Brain pericyte (primary cell): ENCODE data around the gene UQCC2.

Source experiments
- DNase-seq: peaks from one replicate; pipeline ENCODE4 v3.0.0-alpha.2; 2012; ENCODE audit warnings: low read depth, low spot score

The UQCC2 gene

GRCh38 chr6:33744001-33744848 is 32.7 kb upstream of the UQCC2 start:
- no peak for DNase-seq

GRCh38 chr6:33742837-33743236 is 31.3 kb upstream of the UQCC2 start:
- no peak for DNase-seq

GRCh38 chr6:33742092-33742491 is 30.6 kb upstream of the UQCC2 start:
- DNase-seq: no peak

GRCh38 chr6:33740794-33741193 is 29.3 kb upstream of the UQCC2 start:
- DNase-seq: no peak

- no peak for DNase-seq
Measured at GRCh38 chr6:33740204-33740608, 28.7 kb upstream of the UQCC2 start.

GRCh38 chr6:33739571-33739970 is 28.1 kb upstream of the UQCC2 start:
- no peak for DNase-seq

GRCh38 chr6:33738879-33739278 is 27.4 kb upstream of the UQCC2 start:
- DNase-seq: no peak

- no peak for DNase-seq
Measured at GRCh38 chr6:33738153-33738552, 26.7 kb upstream of the UQCC2 start.

- no peak for DNase-seq
Measured at GRCh38 chr6:33737267-33738026, 25.9 kb upstream of the UQCC2 start.

GRCh38 chr6:33735216-33735615 is 23.7 kb upstream of the UQCC2 start:
- DNase-seq: no peak

- DNase-seq: no peak
Measured at GRCh38 chr6:33733709-33734007, 22.2 kb upstream of the UQCC2 start.

GRCh38 chr6:33732817-33733708 is 21.6 kb upstream of the UQCC2 start:
- DNase-seq: no peak

GRCh38 chr6:33732385-33732784 is 20.9 kb upstream of the UQCC2 start:
- DNase-seq: no peak

- DNase-seq: no peak
Measured at GRCh38 chr6:33731751-33732282, 20.3 kb upstream of the UQCC2 start.

- no peak for DNase-seq
Measured at GRCh38 chr6:33731035-33731434, 19.5 kb upstream of the UQCC2 start.

GRCh38 chr6:33730611-33731010 is 19.1 kb upstream of the UQCC2 start:
- no peak for DNase-seq

GRCh38 chr6:33729059-33729458 is 17.6 kb upstream of the UQCC2 start:
- no peak for DNase-seq

- DNase-seq: no peak
Measured at GRCh38 chr6:33728438-33728837, 16.9 kb upstream of the UQCC2 start.

GRCh38 chr6:33727932-33728331 is 16.4 kb upstream of the UQCC2 start:
- no peak for DNase-seq

- no peak for DNase-seq
Measured at GRCh38 chr6:33727126-33727525, 15.6 kb upstream of the UQCC2 start.

GRCh38 chr6:33726696-33727095 is 15.2 kb upstream of the UQCC2 start:
- no peak for DNase-seq
